ENCODE measurements around the gene TEX53.

TEX53 gene

DNA sequence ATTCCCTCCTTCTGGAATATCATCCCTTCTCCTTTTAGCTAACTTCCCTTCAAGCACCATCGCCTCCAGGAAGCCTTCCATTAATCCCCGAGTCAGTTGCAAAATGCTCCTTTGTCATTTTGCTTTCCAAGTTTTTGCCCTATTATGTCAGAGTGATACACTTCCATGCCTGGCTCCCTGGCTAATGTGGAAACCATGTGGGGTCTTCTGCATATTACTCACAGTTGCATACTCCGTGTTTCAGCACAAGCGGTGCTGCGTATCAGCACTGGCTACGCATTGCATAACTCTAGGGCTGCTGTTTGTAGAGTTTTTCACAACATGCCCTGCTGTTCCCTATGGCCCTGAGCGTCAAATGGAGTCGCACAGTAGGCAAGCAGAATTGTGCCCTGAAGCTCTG is 1.9 kb downstream of the TEX53 start:
- no peak for TF ChIP-seq GABPA (IDR thresholded peaks at IDR 0.05; ENCODE audit: low read depth)
- TF ChIP-seq SPI1 (IDR thresholded peaks at IDR 0.05; ENCODE audit: borderline replicate concordance, low read depth) = no peak
- TF ChIP-seq, protein P1, sequence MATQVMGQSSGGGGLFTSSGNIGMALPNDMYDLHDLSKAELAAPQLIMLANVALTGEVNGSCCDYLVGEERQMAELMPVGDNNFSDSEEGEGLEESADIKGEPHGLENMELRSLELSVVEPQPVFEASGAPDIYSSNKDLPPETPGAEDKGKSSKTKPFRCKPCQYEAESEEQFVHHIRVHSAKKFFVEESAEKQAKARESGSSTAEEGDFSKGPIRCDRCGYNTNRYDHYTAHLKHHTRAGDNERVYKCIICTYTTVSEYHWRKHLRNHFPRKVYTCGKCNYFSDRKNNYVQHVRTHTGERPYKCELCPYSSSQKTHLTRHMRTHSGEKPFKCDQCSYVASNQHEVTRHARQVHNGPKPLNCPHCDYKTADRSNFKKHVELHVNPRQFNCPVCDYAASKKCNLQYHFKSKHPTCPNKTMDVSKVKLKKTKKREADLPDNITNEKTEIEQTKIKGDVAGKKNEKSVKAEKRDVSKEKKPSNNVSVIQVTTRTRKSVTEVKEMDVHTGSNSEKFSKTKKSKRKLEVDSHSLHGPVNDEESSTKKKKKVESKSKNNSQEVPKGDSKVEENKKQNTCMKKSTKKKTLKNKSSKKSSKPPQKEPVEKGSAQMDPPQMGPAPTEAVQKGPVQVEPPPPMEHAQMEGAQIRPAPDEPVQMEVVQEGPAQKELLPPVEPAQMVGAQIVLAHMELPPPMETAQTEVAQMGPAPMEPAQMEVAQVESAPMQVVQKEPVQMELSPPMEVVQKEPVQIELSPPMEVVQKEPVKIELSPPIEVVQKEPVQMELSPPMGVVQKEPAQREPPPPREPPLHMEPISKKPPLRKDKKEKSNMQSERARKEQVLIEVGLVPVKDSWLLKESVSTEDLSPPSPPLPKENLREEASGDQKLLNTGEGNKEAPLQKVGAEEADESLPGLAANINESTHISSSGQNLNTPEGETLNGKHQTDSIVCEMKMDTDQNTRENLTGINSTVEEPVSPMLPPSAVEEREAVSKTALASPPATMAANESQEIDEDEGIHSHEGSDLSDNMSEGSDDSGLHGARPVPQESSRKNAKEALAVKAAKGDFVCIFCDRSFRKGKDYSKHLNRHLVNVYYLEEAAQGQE (IDR thresholded peaks at IDR 0.05; ENCODE audit: insufficient replicate concordance, low read depth) = no peak
- TF ChIP-seq, protein P2, sequence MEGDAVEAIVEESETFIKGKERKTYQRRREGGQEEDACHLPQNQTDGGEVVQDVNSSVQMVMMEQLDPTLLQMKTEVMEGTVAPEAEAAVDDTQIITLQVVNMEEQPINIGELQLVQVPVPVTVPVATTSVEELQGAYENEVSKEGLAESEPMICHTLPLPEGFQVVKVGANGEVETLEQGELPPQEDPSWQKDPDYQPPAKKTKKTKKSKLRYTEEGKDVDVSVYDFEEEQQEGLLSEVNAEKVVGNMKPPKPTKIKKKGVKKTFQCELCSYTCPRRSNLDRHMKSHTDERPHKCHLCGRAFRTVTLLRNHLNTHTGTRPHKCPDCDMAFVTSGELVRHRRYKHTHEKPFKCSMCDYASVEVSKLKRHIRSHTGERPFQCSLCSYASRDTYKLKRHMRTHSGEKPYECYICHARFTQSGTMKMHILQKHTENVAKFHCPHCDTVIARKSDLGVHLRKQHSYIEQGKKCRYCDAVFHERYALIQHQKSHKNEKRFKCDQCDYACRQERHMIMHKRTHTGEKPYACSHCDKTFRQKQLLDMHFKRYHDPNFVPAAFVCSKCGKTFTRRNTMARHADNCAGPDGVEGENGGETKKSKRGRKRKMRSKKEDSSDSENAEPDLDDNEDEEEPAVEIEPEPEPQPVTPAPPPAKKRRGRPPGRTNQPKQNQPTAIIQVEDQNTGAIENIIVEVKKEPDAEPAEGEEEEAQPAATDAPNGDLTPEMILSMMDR (IDR thresholded peaks at IDR 0.05; ENCODE audit: insufficient read depth, low read length) = no peak
- TF ChIP-seq POLR2AphosphoS5 (IDR thresholded peaks at IDR 0.05; ENCODE audit: low read depth) = no peak
- Histone ChIP-seq H3K4me3 (replicated peaks; ENCODE audit: insufficient read depth, low read length) (no peak overlapping the region), H3K27ac (replicated peaks) (no peak overlapping the region), H3K27me3 (ENCODE audit: insufficient read depth, poor library complexity, severe bottlenecking) (no peaks in the 10 kb centered on the region)
- peak; percentile 28 to 48 for DNase-seq (ENCODE audit: low read depth in 1 of 2, low spot score in 1 of 2)

DNA sequence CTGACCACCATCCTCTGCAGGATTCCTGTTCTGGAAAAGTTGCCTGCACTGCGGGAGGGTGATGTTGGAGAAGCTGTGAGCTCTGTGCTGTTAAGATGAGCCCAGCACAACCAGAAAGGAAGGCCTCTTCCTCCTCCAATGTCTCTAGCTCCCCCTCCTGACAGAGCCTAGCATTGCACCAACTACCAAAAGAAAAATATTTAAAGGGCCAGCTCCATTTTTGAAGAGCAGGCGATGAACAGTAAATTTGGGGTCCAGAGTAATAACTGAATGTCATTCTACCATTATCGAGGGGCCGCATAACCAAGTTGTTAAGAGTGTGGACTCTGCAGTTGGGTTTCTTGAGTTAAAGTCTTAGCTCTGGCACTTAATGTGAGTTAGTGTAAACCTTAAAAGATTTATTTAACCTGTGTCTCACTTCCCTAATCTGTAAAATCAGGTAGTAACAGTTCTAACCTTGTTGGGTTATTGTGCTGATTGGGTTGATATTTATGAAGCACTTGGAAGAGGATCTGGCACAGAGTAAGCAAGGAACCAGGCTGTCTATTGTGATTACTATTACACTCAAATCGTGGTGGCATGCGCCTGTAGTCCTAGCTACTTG is 3.9 kb downstream of the TEX53 start:
- no peaks in the 10 kb centered on the region for H3K27me3 ChIP-seq (ENCODE audit: insufficient read depth, poor library complexity, severe bottlenecking)
- H3K4me3 ChIP-seq (replicated peaks; ENCODE audit: insufficient read depth, low read length) = no peak overlapping the region
- H3K27ac ChIP-seq (replicated peaks) = no peak overlapping the region
- TF ChIP-seq, protein P2 (IDR thresholded peaks at IDR 0.05; ENCODE audit: insufficient read depth, low read length) = peak; percentile 79
- TF ChIP-seq POLR2AphosphoS5 (IDR thresholded peaks at IDR 0.05; ENCODE audit: low read depth) (no peak), GABPA (IDR thresholded peaks at IDR 0.05; ENCODE audit: low read depth) (no peak), SPI1 (IDR thresholded peaks at IDR 0.05; ENCODE audit: borderline replicate concordance, low read depth) (no peak)
- TF ChIP-seq, protein P1 (IDR thresholded peaks at IDR 0.05; ENCODE audit: insufficient replicate concordance, low read depth) = no peak
- peak; percentile 28 to 78 for DNase-seq (ENCODE audit: low read depth in 1 of 2, low spot score in 1 of 2)

DNA sequence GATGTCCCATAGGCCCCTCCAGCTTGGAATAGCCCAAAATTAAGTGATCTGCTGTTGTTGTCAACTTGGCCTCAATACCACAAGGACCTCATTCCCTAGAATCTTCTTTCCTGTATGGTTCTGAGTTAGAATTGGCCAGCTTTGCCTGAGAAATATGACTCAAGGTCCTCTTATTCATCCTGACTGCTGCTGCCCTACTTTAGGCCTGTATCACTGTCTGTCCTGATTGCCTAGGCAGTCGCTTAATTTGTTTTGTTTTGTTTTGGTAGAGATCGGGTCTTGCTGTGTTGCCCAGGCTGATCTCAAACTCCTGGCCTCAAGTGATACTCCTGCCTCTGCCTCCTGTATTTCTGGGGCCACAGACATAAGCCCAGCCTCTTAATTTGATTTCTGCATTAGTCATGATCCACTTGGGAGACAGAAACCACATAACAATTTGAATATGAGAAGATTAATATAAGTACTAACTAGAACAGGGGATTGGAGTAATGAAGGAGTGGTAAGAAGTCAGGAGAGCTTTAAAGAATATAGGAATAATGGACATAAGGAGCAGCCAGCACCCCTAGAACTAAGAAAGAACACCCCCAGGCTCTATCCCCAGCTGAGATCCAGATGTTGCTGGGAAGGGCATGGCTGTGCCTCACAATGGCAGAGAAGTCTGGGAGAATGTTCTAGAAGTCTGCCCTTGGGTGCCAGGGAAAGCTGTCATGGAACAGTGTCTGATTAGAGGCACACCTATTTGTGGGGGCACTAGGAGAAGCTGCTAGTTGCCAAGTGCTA is 4.6 kb downstream of the TEX53 start:
- Histone ChIP-seq H3K27ac (replicated peaks) (no peak overlapping the region), H3K4me3 (replicated peaks; ENCODE audit: insufficient read depth, low read length) (no peak overlapping the region), H3K27me3 (ENCODE audit: insufficient read depth, poor library complexity, severe bottlenecking) (no peaks in the 10 kb centered on the region)
- DNase-seq (ENCODE audit: low read depth in 1 of 2, low spot score in 1 of 2) = no peak
- TF ChIP-seq GABPA (IDR thresholded peaks at IDR 0.05; ENCODE audit: low read depth) (no peak), SPI1 (IDR thresholded peaks at IDR 0.05; ENCODE audit: borderline replicate concordance, low read depth) (no peak), POLR2AphosphoS5 (IDR thresholded peaks at IDR 0.05; ENCODE audit: low read depth) (no peak)
- TF ChIP-seq, protein P2 (IDR thresholded peaks at IDR 0.05; ENCODE audit: insufficient read depth, low read length) = no peak
- TF ChIP-seq, protein P1 (IDR thresholded peaks at IDR 0.05; ENCODE audit: insufficient replicate concordance, low read depth) = no peak

All from HL-60 (cell line).